HCT116 (cell line): ENCODE data around the gene STARD6. TPM values are rescaled to one million over a fixed set of nuclear protein-coding genes. Genes with fewer than 3 reads are reported as not detected.

ENCODE experiments used
- ATAC-seq: fragments of 200-7000 bp; cut with Tn5 transposase; 2 replicates; pipeline ENCODE4 v1.9.1; 2020; ENCODE audit warnings: mild to moderate bottlenecking, moderate library complexity
- Bru-seq: library from RNA; stranded (reverse); fragments of 400-500 nt; gene quantifications from one replicate; lab custom pipeline; 2021; lab: Mats Ljungman, UMichigan
- BruChase-seq, 2 experiments: library from RNA; stranded (reverse); fragments of 400-500 nt; gene quantifications; one replicate each; lab custom pipeline; 2021; lab: Mats Ljungman, UMichigan
- BruUV-seq: library from RNA; stranded (reverse); fragments of 400-500 nt; replicated peaks from 2 replicates; lab custom pipeline; 2021; lab: Mats Ljungman, UMichigan
- CTCF ChIA-PET: fragments of 300-600 bp; sonication (Branson Sonifier 250); formaldehyde crosslinking; loops from one replicate; lab custom pipeline; 2021; ENCODE audit warnings: antibody characterized with exemption; lab: Charles Lee
- POLR2A ChIA-PET: fragments of 300-600, 350-600 bp; sonication (Branson Sonifier 250); formaldehyde crosslinking; loops from one replicate; lab custom pipeline; 2021; ENCODE audit warnings: antibody characterized with exemption; lab: Charles Lee
- RAD21 ChIA-PET, 2 experiments: fragments of 300-600 bp; sonication (Branson Sonifier 250); formaldehyde crosslinking; loops; one replicate each; lab custom pipeline; 2023; ENCODE audit warnings: low total read pairs in 2 of 2; ENCODE audit not compliant: uncharacterized antibody in 2 of 2, unreplicated experiment in 2 of 2, low non-redundant PET in 1 of 2; lab: Charles Lee
- DNase-seq: peaks from one replicate; pipeline ENCODE4 v3.0.0-alpha.2; 2010; ENCODE audit warnings: low read depth, low spot score
- H2AFZ ChIP-seq: fragments of 200-600 bp; shearing (Covaris generic), sonication (generic); 2 replicates; pipeline ENCODE4 v1.6.1; 2017; ENCODE audit warnings: low read depth, mixed run types, mixed read lengths, antibody characterized with exemption, low read length; ENCODE audit not compliant: poor library complexity, severe bottlenecking
- H3K27ac ChIP-seq: 2 replicates; pipeline ENCODE4 v1.5.1; 2012; ENCODE audit warnings: low read depth, low read length
- H3K27me3 ChIP-seq: fragments of 200-600 bp; sonication (generic); 2 replicates; pipeline ENCODE4 v1.6.1; 2016; ENCODE audit warnings: mixed run types, low read length, mixed read lengths; ENCODE audit not compliant: insufficient read depth
- H3K36me3 ChIP-seq, 2 experiments: fragments of 200-500 bp in 1 of 2; fragments of 200-600 bp in 1 of 2; sonication (Bioruptor generic) in 1 of 2; sonication (generic) in 1 of 2; 2 replicates each; pipeline versions ENCODE4 v1.5.1 to v1.6.1; 2014 to 2016; ENCODE audit warnings: low read length in 2 of 2, inconsistent platforms in 1 of 2, mixed read lengths in 1 of 2, mixed run types in 1 of 2; ENCODE audit not compliant: insufficient read depth in 2 of 2, control insufficient read depth in 1 of 2
- H3K4me1 ChIP-seq, 2 experiments: fragments of 200-600 bp in 1 of 2; sonication (generic) in 1 of 2; 2 replicates each; pipeline versions ENCODE4 v1.5.1 to v1.6.1; 2012 to 2017; ENCODE audit warnings: low read length in 2 of 2, inconsistent platforms in 1 of 2, mild to moderate bottlenecking in 1 of 2, mixed read lengths in 1 of 2, mixed run types in 1 of 2, moderate library complexity in 1 of 2; ENCODE audit not compliant: insufficient read depth in 2 of 2, control insufficient read depth in 1 of 2
- H3K4me2 ChIP-seq: fragments of 200-600 bp; sonication (generic); 2 replicates; pipeline ENCODE4 v1.6.1; 2017; ENCODE audit warnings: mixed run types, low read length, mixed read lengths
- H3K4me3 ChIP-seq, 2 experiments: fragments of 200-600 bp in 1 of 2; sonication (generic) in 1 of 2; replicated peaks in 1 of 2; 2 replicates each; pipeline ENCODE4 v1.5.1; 2011 to 2016; ENCODE audit warnings: low read length in 2 of 2, control low read depth in 1 of 2, low read depth in 1 of 2, mild to moderate bottlenecking in 1 of 2, mixed read lengths in 1 of 2, mixed run types in 1 of 2
- H3K79me2 ChIP-seq: fragments of 200-600 bp; sonication (generic); 2 replicates; pipeline ENCODE4 v1.6.1; 2017; ENCODE audit warnings: mild to moderate bottlenecking, mixed run types, low read length, moderate library complexity, mixed read lengths; ENCODE audit not compliant: insufficient read depth
- H3K9ac ChIP-seq: fragments of 200-600 bp; sonication (generic); 2 replicates; pipeline ENCODE4 v1.6.1; 2016; ENCODE audit warnings: low read length, mixed read lengths
- H3K9me2 ChIP-seq: fragments of 200-600 bp; sonication (generic), shearing (Covaris generic); 2 replicates; pipeline ENCODE4 v1.6.1; 2017; ENCODE audit warnings: mixed run types, mild to moderate bottlenecking, moderate library complexity; ENCODE audit not compliant: insufficient read depth
- H3K9me3 ChIP-seq, 2 experiments: fragments of 200-500 bp in 1 of 2; fragments of 200-600 bp in 1 of 2; sonication (Bioruptor generic) in 1 of 2; sonication (generic) in 1 of 2; 2 replicates each; pipeline ENCODE4 v1.6.1; 2014 to 2017; ENCODE audit warnings: low read length in 2 of 2, mixed read lengths in 2 of 2, inconsistent platforms in 1 of 2, low read depth in 1 of 2, mild to moderate bottlenecking in 1 of 2, mixed run types in 1 of 2, moderate library complexity in 1 of 2; ENCODE audit not compliant: control insufficient read depth in 1 of 2, insufficient read depth in 1 of 2
- H4K20me1 ChIP-seq: fragments of 200-600 bp; sonication (generic), shearing (Covaris generic); 2 replicates; pipeline ENCODE4 v1.6.1; 2017; ENCODE audit warnings: mixed run types, mild to moderate bottlenecking, moderate library complexity; ENCODE audit not compliant: insufficient read depth
- CBX3 ChIP-seq: IDR thresholded peaks from 2 replicates; pipeline ENCODE4 v1.6.1; 2012; ENCODE audit warnings: low read depth
- FOSL1 ChIP-seq: IDR thresholded peaks from 2 replicates; pipeline ENCODE4 v1.6.1; 2012; ENCODE audit warnings: low read depth
- JUND ChIP-seq: IDR thresholded peaks from 2 replicates; pipeline ENCODE4 v1.6.1; 2012
- POLR2A ChIP-seq: IDR thresholded peaks from 2 replicates; pipeline ENCODE4 v1.7.0; 2011; ENCODE audit warnings: borderline replicate concordance; ENCODE audit not compliant: insufficient read depth, insufficient read length; ENCODE audit errors: extremely low read depth
- POLR2AphosphoS5 ChIP-seq: IDR thresholded peaks from 2 replicates; pipeline ENCODE4 v1.6.1; 2011; ENCODE audit warnings: mild to moderate bottlenecking, low read depth, low read length, moderate library complexity
- RAD21 ChIP-seq: IDR thresholded peaks from 2 replicates; pipeline ENCODE4 v1.6.1; 2012; ENCODE audit warnings: low read depth, mild to moderate bottlenecking
- SIN3A ChIP-seq: IDR thresholded peaks from 2 replicates; pipeline ENCODE4 v1.6.1; 2012; ENCODE audit warnings: low read depth
- TCF7L2 ChIP-seq: IDR thresholded peaks from 2 replicates; pipeline ENCODE4 v1.7.0; 2011; ENCODE audit warnings: borderline replicate concordance, inconsistent platforms; ENCODE audit not compliant: insufficient read depth, insufficient read length; ENCODE audit errors: extremely low read depth
- YY1 ChIP-seq: IDR thresholded peaks from 2 replicates; pipeline ENCODE4 v1.6.1; 2011; ENCODE audit warnings: low read length, low read depth, moderate library complexity, mild to moderate bottlenecking; ENCODE audit not compliant: insufficient replicate concordance; ENCODE audit errors: extremely low read depth
- ZFX ChIP-seq: fragments of 450-650 bp; IDR thresholded peaks from 2 replicates; pipeline ENCODE4 v1.6.1; 2017
- intact Hi-C: fragments of 100-400 bp; cut with micrococcal nuclease; formaldehyde crosslinking; loops from 2 replicates; pipeline ENCODE4 v1.10.0; 2022
- long read RNA-seq: library from polyadenylated mRNA; unstranded; transcript quantifications from one replicate; pipeline ENCODE4 v2.0.0, GENCODE V29; 2021; ENCODE audit not compliant: unreplicated experiment
- polyA plus RNA-seq: library from polyadenylated mRNA; unstranded; fragments of >200 nt; gene quantifications from 2 replicates; pipeline ENCODE4 v1.2.1, GENCODE V29; 2012; ENCODE audit warnings: missing spikeins
- total RNA-seq: library from RNA; stranded (reverse); gene quantifications from one replicate; pipeline ENCODE4 v1.2.1, GENCODE V29; 2021; ENCODE audit not compliant: unreplicated experiment
- TF ChIP-seq, protein P1 (sequence below): IDR thresholded peaks from 2 replicates; pipeline ENCODE4 v1.6.1; 2012
- TF ChIP-seq, protein P2 (sequence below): IDR thresholded peaks from 2 replicates; pipeline ENCODE4 v1.6.1; 2011; ENCODE audit warnings: mild to moderate bottlenecking, low read length, moderate library complexity; ENCODE audit not compliant: insufficient replicate concordance; ENCODE audit errors: extremely low read depth
- TF ChIP-seq, protein P3 (sequence below), 3 experiments: fragments of 200-600 bp in 1 of 3; sonication (generic) in 1 of 3; IDR thresholded peaks in 2 of 3; conservative IDR thresholded peaks in 1 of 3; 2 replicates each; pipeline ENCODE4 v1.5.1; 2012 to 2017; ENCODE audit warnings: low read depth in 2 of 3, low read length in 2 of 3, antibody characterized with exemption in 1 of 3, borderline replicate concordance in 1 of 3, control low read depth in 1 of 3, mild to moderate bottlenecking in 1 of 3, mixed read lengths in 1 of 3, mixed run types in 1 of 3, moderate library complexity in 1 of 3; ENCODE audit not compliant: insufficient read depth in 1 of 3

STARD6 gene, protein sequence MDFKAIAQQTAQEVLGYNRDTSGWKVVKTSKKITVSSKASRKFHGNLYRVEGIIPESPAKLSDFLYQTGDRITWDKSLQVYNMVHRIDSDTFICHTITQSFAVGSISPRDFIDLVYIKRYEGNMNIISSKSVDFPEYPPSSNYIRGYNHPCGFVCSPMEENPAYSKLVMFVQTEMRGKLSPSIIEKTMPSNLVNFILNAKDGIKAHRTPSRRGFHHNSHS
- total RNA-seq (not detected), Bru-seq, nascent RNA (percentile 37 among the genes with signal in this experiment), BruChase-seq, experiment 1, labeled RNA remaining after a 6-hour chase (percentile 23 among the genes with signal in this experiment), BruChase-seq, experiment 2, labeled RNA remaining after a 2-hour chase (percentile 22 among the genes with signal in this experiment)
- 0.20 TPM in 1 of 2 replicates, not detected in the other for polyA plus RNA-seq
- long read RNA-seq: 0 reads

DNA sequence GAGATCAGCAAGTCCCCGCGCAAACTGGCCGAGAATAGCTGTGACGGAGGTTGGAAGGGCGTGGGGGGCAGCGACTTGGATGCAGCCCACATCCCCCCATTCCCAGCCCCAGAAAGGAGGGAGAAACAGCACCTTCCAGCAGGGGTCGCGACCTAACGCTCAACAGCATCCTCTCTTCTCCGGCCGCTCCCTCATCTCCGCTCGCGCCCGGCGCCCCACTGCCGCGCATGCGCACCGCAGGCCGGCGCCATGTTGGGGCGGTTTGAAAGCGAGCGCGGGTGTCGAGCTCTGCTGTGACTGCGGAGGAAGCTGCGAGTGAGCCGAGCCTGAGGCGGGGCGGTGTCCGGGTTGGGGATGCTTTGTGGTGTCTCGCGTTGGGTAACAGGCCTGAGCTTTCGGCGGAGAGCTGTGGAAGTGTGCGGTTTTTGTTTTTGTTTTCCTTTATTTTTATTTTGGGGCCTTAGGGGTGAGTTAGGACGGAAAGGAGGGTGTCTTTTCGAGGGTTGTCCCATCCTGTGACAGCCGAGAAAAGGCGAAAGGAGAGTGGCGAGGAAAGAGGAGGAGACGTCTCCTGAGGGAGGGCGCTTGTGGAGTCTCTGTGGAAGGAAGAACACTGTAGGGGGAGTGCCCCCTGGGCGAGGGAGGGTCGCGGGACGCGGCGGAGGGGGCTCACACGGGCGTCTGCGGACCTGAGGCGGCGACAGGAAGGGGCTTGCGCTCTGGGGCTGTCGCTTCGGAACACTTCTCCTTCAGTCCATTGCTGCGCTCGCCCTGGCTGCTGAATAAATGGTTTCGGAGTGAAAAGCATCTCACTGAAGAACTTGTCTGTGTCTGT is at the start of gene STARD6, which contains the start of gene C18orf54:
Gene STARD6 (minus strand): TSS at position 199 of the 835 bp plus-strand sequence. CDS start 3,285 bp downstream, outside the sequence.
Gene C18orf54 (plus strand): TSS at position 247 of the 835 bp plus-strand sequence. CDS start 2,667 bp downstream, outside the sequence.
- ChIA-PET CTCF (interaction anchor here (0.7 to 1.6 kb wide), 7 partner anchors 8 to 87 kb away, joined by 3 to 9 read pairs (median 3); no protein-coding TSS in a partner anchor), POLR2A (interaction anchor here (0.6 to 1.4 kb wide), 2 partner anchors 10 to 18 kb away, joined by 4 read pairs; no protein-coding TSS in a partner anchor), RAD21 (no interaction called here)
- intact Hi-C loops: no loop called here
- ATAC-seq (peak; percentile 94), DNase-seq (peak; percentile 79)
- Histone ChIP-seq H3K36me3 (peaks cover 0 to 10% of the 10 kb centered on the region in 2 experiments; a peak in 1 of 4 replicates), H3K9me3 (no peaks in the 10 kb centered on the region), H3K27me3 (no peaks in the 10 kb centered on the region), H3K9me2 (no peaks in the 10 kb centered on the region), H3K9ac (peak within 1 kb of the TSS; percentile 78), H3K4me2 (peak within 1 kb of the TSS; percentile 78), H3K79me2 (0 out of 2 replicates have a peak, but pooled peaks cover 2% of the 10 kb centered on the region), H3K4me1 (peaks cover 0 to 14% of the 10 kb centered on the region in 2 experiments; a peak in 2 of 4 replicates), H3K4me3 (peak within 1 kb of the TSS; percentile 66 to 93), H2AFZ (peak within 1 kb of the TSS; percentile 67), H3K27ac (peak within 1 kb of the TSS; percentile 70), H4K20me1 (no peaks in the 10 kb centered on the region)
- no TSS peak for BruUV-seq
- TF ChIP-seq RAD21 (no peak; the same call in 1 of the 2 replicates), CBX3 (peak; percentile 25; the same call in 1 of the 2 replicates), TCF7L2 (peak; percentile 41), POLR2AphosphoS5 (peak; percentile 87), POLR2A (peak; percentile 37), JUND (no peak), ZFX (0 out of 2 replicates have a peak, but pooled peaks have one; percentile 21), YY1 (peak; percentile 93), FOSL1 (no peak), SIN3A (peak; percentile 84)
- TF ChIP-seq, protein P1, sequence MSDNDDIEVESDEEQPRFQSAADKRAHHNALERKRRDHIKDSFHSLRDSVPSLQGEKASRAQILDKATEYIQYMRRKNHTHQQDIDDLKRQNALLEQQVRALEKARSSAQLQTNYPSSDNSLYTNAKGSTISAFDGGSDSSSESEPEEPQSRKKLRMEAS: 0 out of 2 replicates have a peak, but pooled peaks have one; percentile 46
- TF ChIP-seq, protein P2, sequence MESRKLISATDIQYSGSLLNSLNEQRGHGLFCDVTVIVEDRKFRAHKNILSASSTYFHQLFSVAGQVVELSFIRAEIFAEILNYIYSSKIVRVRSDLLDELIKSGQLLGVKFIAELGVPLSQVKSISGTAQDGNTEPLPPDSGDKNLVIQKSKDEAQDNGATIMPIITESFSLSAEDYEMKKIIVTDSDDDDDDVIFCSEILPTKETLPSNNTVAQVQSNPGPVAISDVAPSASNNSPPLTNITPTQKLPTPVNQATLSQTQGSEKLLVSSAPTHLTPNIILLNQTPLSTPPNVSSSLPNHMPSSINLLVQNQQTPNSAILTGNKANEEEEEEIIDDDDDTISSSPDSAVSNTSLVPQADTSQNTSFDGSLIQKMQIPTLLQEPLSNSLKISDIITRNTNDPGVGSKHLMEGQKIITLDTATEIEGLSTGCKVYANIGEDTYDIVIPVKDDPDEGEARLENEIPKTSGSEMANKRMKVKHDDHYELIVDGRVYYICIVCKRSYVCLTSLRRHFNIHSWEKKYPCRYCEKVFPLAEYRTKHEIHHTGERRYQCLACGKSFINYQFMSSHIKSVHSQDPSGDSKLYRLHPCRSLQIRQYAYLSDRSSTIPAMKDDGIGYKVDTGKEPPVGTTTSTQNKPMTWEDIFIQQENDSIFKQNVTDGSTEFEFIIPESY: peak; percentile 5
- TF ChIP-seq, protein P3, sequence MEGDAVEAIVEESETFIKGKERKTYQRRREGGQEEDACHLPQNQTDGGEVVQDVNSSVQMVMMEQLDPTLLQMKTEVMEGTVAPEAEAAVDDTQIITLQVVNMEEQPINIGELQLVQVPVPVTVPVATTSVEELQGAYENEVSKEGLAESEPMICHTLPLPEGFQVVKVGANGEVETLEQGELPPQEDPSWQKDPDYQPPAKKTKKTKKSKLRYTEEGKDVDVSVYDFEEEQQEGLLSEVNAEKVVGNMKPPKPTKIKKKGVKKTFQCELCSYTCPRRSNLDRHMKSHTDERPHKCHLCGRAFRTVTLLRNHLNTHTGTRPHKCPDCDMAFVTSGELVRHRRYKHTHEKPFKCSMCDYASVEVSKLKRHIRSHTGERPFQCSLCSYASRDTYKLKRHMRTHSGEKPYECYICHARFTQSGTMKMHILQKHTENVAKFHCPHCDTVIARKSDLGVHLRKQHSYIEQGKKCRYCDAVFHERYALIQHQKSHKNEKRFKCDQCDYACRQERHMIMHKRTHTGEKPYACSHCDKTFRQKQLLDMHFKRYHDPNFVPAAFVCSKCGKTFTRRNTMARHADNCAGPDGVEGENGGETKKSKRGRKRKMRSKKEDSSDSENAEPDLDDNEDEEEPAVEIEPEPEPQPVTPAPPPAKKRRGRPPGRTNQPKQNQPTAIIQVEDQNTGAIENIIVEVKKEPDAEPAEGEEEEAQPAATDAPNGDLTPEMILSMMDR (IDR thresholded peaks at IDR 0.05 in 2 of 3, conservative IDR thresholded peaks at IDR 0.05 in 1 of 3; ENCODE audit: borderline replicate concordance in 1 of 3, insufficient read depth in 1 of 3, low read depth in 2 of 3, low read length in 2 of 3): peak; percentile 11 to 45 (median 41); a peak in 4 of 6 replicates
